22Rv1 (cell line): ENCODE results near the gene IDH3G.

Source experiments
- CTCF ChIP-seq: fragments of 450-650 bp; IDR thresholded peaks from 2 replicates; pipeline ENCODE4 v1.5.1; 2017; ENCODE audit warnings: mild to moderate bottlenecking
- ZFX ChIP-seq: fragments of 450-650 bp; IDR thresholded peaks from 2 replicates; pipeline ENCODE4 v1.6.1; 2017; ENCODE audit warnings: antibody characterized with exemption, borderline replicate concordance

GRCh38 chrX:153818571-153819383 is 24.6 kb upstream of the IDH3G start:
- TF ChIP-seq CTCF (no peak), ZFX (no peak)
